ENCODE data around the gene FAM120A. TPM values are rescaled to one million over a fixed set of nuclear protein-coding genes. Genes with fewer than 3 reads are reported as not detected.
A peak's percentile ranks its signal among the peaks of the same experiment; 100 is the strongest.

FAM120A gene
- total and polyA plus RNA-seq, 2 of the 13 experiments (the other 11 are each of a cell fraction or from before 2014, with no cell fraction given) = 41.3 to 44.4 TPM

DNA sequence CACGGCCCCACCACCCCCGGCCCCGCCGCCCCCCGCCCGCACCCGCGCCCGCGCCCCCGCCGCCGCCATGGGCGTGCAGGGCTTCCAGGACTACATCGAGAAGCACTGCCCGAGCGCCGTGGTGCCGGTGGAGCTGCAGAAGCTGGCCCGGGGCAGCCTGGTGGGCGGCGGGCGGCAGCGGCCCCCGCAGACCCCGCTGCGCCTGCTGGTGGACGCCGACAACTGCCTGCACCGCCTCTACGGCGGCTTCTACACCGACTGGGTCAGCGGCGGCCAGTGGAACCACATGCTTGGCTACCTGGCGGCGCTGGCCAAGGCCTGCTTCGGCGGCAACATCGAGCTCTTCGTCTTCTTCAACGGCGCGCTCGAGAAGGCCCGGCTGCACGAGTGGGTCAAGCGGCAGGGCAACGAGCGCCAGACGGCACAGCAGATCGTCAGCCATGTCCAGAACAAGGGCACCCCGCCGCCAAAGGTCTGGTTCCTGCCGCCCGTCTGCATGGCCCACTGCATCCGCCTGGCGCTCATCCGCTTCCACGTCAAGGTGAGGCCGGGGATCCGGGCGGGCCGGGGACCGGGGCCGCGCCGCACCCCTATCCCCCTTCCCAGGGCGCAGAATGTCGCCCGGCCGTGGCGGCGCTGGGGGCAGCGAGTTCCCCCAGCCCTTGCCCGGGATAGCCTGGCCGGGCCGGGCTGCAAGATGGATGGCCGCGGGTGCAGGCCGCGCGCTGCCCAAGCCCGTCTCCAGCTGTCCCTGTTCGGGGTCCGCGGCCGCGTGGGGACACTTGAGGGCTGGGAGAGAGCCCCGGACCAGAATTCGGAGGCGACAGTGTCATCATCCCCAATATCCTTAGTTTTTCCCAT is 594 bp downstream of the FAM120A start (continued):
- TF ChIP-seq ZFYVE20 (CRISPR knock-in tag; IDR thresholded peaks at IDR 0.05; ENCODE audit: borderline replicate concordance, low read depth) (no peak), ZNF331 (CRISPR knock-in tag; IDR thresholded peaks at IDR 0.05) (no peak), ZNF33B (CRISPR knock-in tag; IDR thresholded peaks at IDR 0.05) (0 out of 2 replicates have a peak, but pooled peaks have one; percentile 58), DPF2 (CRISPR knock-in tag; IDR thresholded peaks at IDR 0.05; ENCODE audit: borderline replicate concordance, low read depth) (no peak), GABPA (IDR thresholded peaks at IDR 0.05; ENCODE audit: low read depth, low read length) (no peak), GABPA (CRISPR knock-in tag; IDR thresholded peaks at IDR 0.05; ENCODE audit: low read depth) (no peak), ZNF644 (CRISPR knock-in tag; IDR thresholded peaks at IDR 0.05; ENCODE audit: low read depth) (no peak), TEAD2 (CRISPR knock-in tag; IDR thresholded peaks at IDR 0.05) (no peak), DMAP1 (CRISPR knock-in tag; IDR thresholded peaks at IDR 0.05) (0 out of 2 replicates have a peak, but pooled peaks have one; percentile 34), ZC3H13 (CRISPR knock-in tag; IDR thresholded peaks at IDR 0.05) (no peak; the same call in 1 of the 2 replicates), ZNF570 (CRISPR knock-in tag; IDR thresholded peaks at IDR 0.05; ENCODE audit: borderline replicate concordance) (no peak), AKNA (CRISPR knock-in tag; IDR thresholded peaks at IDR 0.05; ENCODE audit: borderline replicate concordance) (no peak), ZNF883 (CRISPR knock-in tag; IDR thresholded peaks at IDR 0.05; ENCODE audit: not compliant biosample characterization) (peak; percentile 85), SYNCRIP (IDR thresholded peaks at IDR 0.05; ENCODE audit: insufficient read depth, low read depth, low read length) (no peak), ZBTB7A (CRISPR knock-in tag; IDR thresholded peaks at IDR 0.05) (no peak), TAF15 (IDR thresholded peaks at IDR 0.05; ENCODE audit: low read depth, low read length, poor library complexity, severe bottlenecking) (no peak), ZZZ3 (CRISPR knock-in tag; IDR thresholded peaks at IDR 0.05; ENCODE audit: borderline replicate concordance) (peak; percentile 63; the same call in 1 of the 2 replicates), EP300 (IDR thresholded peaks at IDR 0.05; ENCODE audit: low read depth in 2 of 2, low read length in 2 of 2) (no peak), EP300 (CRISPR knock-in tag; IDR thresholded peaks at IDR 0.05; ENCODE audit: borderline replicate concordance) (no peak)
- TF ChIP-seq, protein P1, sequence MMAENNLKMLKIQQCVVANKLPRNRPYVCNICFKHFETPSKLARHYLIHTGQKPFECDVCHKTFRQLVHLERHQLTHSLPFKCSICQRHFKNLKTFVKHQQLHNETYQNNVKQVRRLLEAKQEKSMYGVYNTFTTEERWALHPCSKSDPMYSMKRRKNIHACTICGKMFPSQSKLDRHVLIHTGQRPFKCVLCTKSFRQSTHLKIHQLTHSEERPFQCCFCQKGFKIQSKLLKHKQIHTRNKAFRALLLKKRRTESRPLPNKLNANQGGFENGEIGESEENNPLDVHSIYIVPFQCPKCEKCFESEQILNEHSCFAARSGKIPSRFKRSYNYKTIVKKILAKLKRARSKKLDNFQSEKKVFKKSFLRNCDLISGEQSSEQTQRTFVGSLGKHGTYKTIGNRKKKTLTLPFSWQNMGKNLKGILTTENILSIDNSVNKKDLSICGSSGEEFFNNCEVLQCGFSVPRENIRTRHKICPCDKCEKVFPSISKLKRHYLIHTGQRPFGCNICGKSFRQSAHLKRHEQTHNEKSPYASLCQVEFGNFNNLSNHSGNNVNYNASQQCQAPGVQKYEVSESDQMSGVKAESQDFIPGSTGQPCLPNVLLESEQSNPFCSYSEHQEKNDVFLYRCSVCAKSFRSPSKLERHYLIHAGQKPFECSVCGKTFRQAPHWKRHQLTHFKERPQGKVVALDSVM (CRISPR knock-in tag; IDR thresholded peaks at IDR 0.05) = no peak
- TF ChIP-seq, protein P2, sequence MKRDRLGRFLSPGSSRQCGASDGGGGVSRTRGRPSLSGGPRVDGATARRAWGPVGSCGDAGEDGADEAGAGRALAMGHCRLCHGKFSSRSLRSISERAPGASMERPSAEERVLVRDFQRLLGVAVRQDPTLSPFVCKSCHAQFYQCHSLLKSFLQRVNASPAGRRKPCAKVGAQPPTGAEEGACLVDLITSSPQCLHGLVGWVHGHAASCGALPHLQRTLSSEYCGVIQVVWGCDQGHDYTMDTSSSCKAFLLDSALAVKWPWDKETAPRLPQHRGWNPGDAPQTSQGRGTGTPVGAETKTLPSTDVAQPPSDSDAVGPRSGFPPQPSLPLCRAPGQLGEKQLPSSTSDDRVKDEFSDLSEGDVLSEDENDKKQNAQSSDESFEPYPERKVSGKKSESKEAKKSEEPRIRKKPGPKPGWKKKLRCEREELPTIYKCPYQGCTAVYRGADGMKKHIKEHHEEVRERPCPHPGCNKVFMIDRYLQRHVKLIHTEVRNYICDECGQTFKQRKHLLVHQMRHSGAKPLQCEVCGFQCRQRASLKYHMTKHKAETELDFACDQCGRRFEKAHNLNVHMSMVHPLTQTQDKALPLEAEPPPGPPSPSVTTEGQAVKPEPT (CRISPR knock-in tag; IDR thresholded peaks at IDR 0.05; ENCODE audit: low read depth) = no peak; the same call in 1 of the 2 replicates

Data from HepG2 (cell line).